GM12891 (cell line): Measurements from ENCODE around the gene CDC20.

ENCODE experiments used
- POLR2A ChIP-seq: IDR thresholded peaks from 2 replicates; pipeline ENCODE4 v1.6.1; 2011; ENCODE audit warnings: low read depth, low read length, control low read depth
- POLR2AphosphoS5 ChIP-seq: IDR thresholded peaks from 2 replicates; pipeline ENCODE4 v1.6.1; 2011; ENCODE audit warnings: low read depth, low read length, control low read depth
- TAF1 ChIP-seq: IDR thresholded peaks from 2 replicates; pipeline ENCODE4 v1.6.1; 2011; ENCODE audit warnings: low read depth, low read length, control low read depth

DNA sequence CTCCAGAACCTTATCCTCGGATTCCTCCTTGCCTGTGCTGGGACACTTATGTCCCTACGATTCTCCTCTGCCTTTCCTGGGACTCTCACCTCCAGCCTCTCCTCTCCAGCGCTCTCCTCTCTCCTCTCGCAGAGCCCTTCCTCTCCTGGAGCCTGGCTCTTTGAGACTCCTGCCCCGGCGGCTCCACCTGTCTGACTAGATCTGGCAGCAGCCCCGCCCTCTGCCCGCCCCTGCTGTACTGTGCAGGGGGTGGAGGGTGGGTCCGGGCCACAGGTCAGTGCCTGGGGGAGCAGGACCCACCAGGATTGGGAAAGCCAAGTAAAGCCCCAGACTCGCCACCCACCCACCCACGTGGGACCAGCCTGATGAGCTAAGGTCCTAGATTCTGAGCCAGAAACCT, 7.4 kb downstream of the CDC20 start:
- no peak for TF ChIP-seq POLR2A
- no peak for TF ChIP-seq POLR2AphosphoS5
- no peak for TF ChIP-seq TAF1
